Measurements from ENCODE around the gene DDX60.

- TF ChIP-seq SP1 (IDR thresholded peaks at IDR 0.05) (no peak), NFRKB (IDR thresholded peaks at IDR 0.05) (no peak), ARNT (IDR thresholded peaks at IDR 0.05) (no peak), SUZ12 (IDR thresholded peaks at IDR 0.05) (no peak), FOXK2 (IDR thresholded peaks at IDR 0.05) (no peak), PKNOX1 (IDR thresholded peaks at IDR 0.05) (no peak), ELF4 (IDR thresholded peaks at IDR 0.05) (no peak), BHLHE40 (IDR thresholded peaks at IDR 0.05; ENCODE audit: borderline replicate concordance) (no peak), L3MBTL2 (conservative IDR thresholded peaks at IDR 0.05) (no peak), FOXA1 (IDR thresholded peaks at IDR 0.05) (no peak), TARDBP (IDR thresholded peaks at IDR 0.05) (no peak), LEF1 (IDR thresholded peaks at IDR 0.05; ENCODE audit: borderline replicate concordance) (no peak)
These were observed 70.9 kb downstream of the DDX60 start for GRCh38 chr4:168247603-168248002.
